H1 (cell line): Measurements from ENCODE around the gene CHN2. TPM values are rescaled to one million over a fixed set of nuclear protein-coding genes. Genes with fewer than 3 reads are reported as not detected.

ENCODE experiments used
- CTCF ChIA-PET: fragments of 300-600 bp; sonication (Branson Sonifier 250); formaldehyde crosslinking; loops from one replicate; lab custom pipeline; 2021; ENCODE audit not compliant: partially characterized antibody; lab: Charles Lee
- POLR2A ChIA-PET: fragments of 300-600 bp; sonication (Branson Sonifier 250); formaldehyde crosslinking; loops from one replicate; lab custom pipeline; 2021; ENCODE audit warnings: inconsistent platforms; ENCODE audit not compliant: partially characterized antibody; lab: Charles Lee
- DNase-seq, 2 experiments: peaks; one replicate each; pipeline versions ENCODE4 v3.0.0 to v3.0.0-alpha.2; 2010 to 2022; ENCODE audit warnings: low spot score in 2 of 2, low read depth in 1 of 2, mixed read lengths in 1 of 2
- FAIRE-seq: peaks from 2 replicates; lab custom pipeline; 2011; peaks lifted over from hg19 to GRCh38; lab: Jason Lieb, UNC
- H2AFZ ChIP-seq: 2 replicates; pipeline ENCODE4 v1.8.1; 2012; ENCODE audit warnings: low read length, inconsistent platforms
- H2AK5ac ChIP-seq: 2 replicates; pipeline ENCODE4 v1.6.1; 2013; ENCODE audit warnings: low read depth, low read length
- H2BK120ac ChIP-seq: replicated peaks from 2 replicates; pipeline ENCODE3; 2013; ENCODE audit warnings: low read depth, low read length, inconsistent platforms
- H2BK12ac ChIP-seq: 2 replicates; pipeline ENCODE4 v1.6.1; 2013; ENCODE audit warnings: low read depth, low read length
- H2BK15ac ChIP-seq: 2 replicates; pipeline ENCODE4 v1.6.1; 2013; ENCODE audit warnings: low read length
- H2BK20ac ChIP-seq: 2 replicates; pipeline ENCODE4 v1.6.1; 2013; ENCODE audit warnings: low read length
- H2BK5ac ChIP-seq: 2 replicates; pipeline ENCODE4 v1.6.1; 2013; ENCODE audit warnings: low read depth, low read length
- H3K14ac ChIP-seq: 2 replicates; pipeline ENCODE4 v1.6.1; 2013; ENCODE audit warnings: inconsistent platforms; ENCODE audit not compliant: insufficient read length
- H3K18ac ChIP-seq: 2 replicates; pipeline ENCODE4 v1.6.1; 2013; ENCODE audit warnings: low read length; ENCODE audit errors: extremely low read depth
- H3K23ac ChIP-seq: 2 replicates; pipeline ENCODE4 v1.6.1; 2013; ENCODE audit warnings: inconsistent platforms; ENCODE audit not compliant: insufficient read length
- H3K23me2 ChIP-seq: 2 replicates; pipeline ENCODE4 v1.6.1; 2013; ENCODE audit warnings: low read depth, low read length
- H3K27ac ChIP-seq: 2 replicates; pipeline ENCODE4 v1.6.1; 2011; ENCODE audit warnings: low read depth, low read length, inconsistent platforms
- H3K27me3 ChIP-seq, 4 experiments: replicated peaks in 1 of 4; 1 replicate in 1 of 4; 2 replicates in 3 of 4; pipeline versions ENCODE4 v1.6.1 to v1.8.1; 2011 to 2013; ENCODE audit warnings: low read length in 3 of 4, mild to moderate bottlenecking in 3 of 4, inconsistent platforms in 2 of 4, mixed read lengths in 2 of 4, moderate library complexity in 1 of 4; ENCODE audit not compliant: control insufficient read depth in 3 of 4, insufficient read depth in 3 of 4; ENCODE audit errors: extremely low read depth in 1 of 4
- H3K36me3 ChIP-seq, 4 experiments: 2 replicates each; pipeline versions ENCODE4 v1.6.1 to v1.8.1; 2011 to 2013; ENCODE audit warnings: mild to moderate bottlenecking in 4 of 4, low read length in 3 of 4, moderate library complexity in 2 of 4, control low read depth in 1 of 4, inconsistent platforms in 1 of 4; ENCODE audit not compliant: insufficient read depth in 4 of 4, control insufficient read depth in 2 of 4
- H3K4ac ChIP-seq: replicated peaks from 2 replicates; pipeline ENCODE3; 2013; ENCODE audit warnings: low read length, low read depth, mixed read lengths, inconsistent platforms; ENCODE audit not compliant: insufficient read length
- H3K4me1 ChIP-seq, 4 experiments: replicated peaks in 1 of 4; 1 replicate in 1 of 4; 2 replicates in 3 of 4; pipeline versions ENCODE4 v1.6.1 to v1.8.1; 2011 to 2013; ENCODE audit warnings: low read length in 3 of 4, inconsistent platforms in 2 of 4, mixed read lengths in 1 of 4; ENCODE audit not compliant: insufficient read depth in 4 of 4, control insufficient read depth in 3 of 4
- H3K4me2 ChIP-seq, 2 experiments: 2 replicates each; pipeline versions ENCODE4 v1.6.1 to v1.8.1; 2011 to 2013; ENCODE audit warnings: low read depth in 2 of 2, low read length in 2 of 2, control low read depth in 1 of 2, inconsistent platforms in 1 of 2, mild to moderate bottlenecking in 1 of 2; ENCODE audit not compliant: insufficient read depth in 1 of 2
- H3K4me3 ChIP-seq, 4 experiments: fragments of 200-600, 300-600 bp in 1 of 4; sonication (generic), shearing (Covaris generic), sonication (Bioruptor Twin) in 1 of 4; 2 replicates each; pipeline versions ENCODE4 v1.5.1 to v1.8.1; 2011 to 2016; ENCODE audit warnings: low read length in 4 of 4, low read depth in 3 of 4, control low read depth in 2 of 4, inconsistent platforms in 2 of 4, mild to moderate bottlenecking in 2 of 4, mixed read lengths in 1 of 4, moderate library complexity in 1 of 4; ENCODE audit not compliant: insufficient read depth in 2 of 4; ENCODE audit errors: extremely low read depth in 1 of 4
- H3K56ac ChIP-seq: replicated peaks from 2 replicates; pipeline ENCODE3; 2013; ENCODE audit warnings: low read depth, mild to moderate bottlenecking, mixed read lengths, low read length, inconsistent platforms; ENCODE audit not compliant: insufficient read length
- H3K79me1 ChIP-seq: 2 replicates; pipeline ENCODE4 v1.6.1; 2013; ENCODE audit warnings: low read depth, low read length, control low read depth
- H3K79me2 ChIP-seq, 2 experiments: 2 replicates each; pipeline versions ENCODE4 v1.6.1 to v1.8.1; 2012 to 2013; ENCODE audit warnings: low read length in 2 of 2, mild to moderate bottlenecking in 2 of 2, inconsistent platforms in 1 of 2; ENCODE audit not compliant: insufficient read depth in 2 of 2, control insufficient read depth in 1 of 2
- H3K9ac ChIP-seq, 4 experiments: replicated peaks in 1 of 4; 1 replicate in 1 of 4; 2 replicates in 3 of 4; pipeline versions ENCODE4 v1.6.1 to v1.8.1; 2011 to 2013; ENCODE audit warnings: low read depth in 3 of 4, low read length in 3 of 4, control low read depth in 2 of 4, mild to moderate bottlenecking in 2 of 4, moderate library complexity in 2 of 4, inconsistent platforms in 1 of 4; ENCODE audit errors: extremely low read depth in 1 of 4
- H3K9me3 ChIP-seq, 2 experiments: 2 replicates each; pipeline versions ENCODE4 v1.6.1 to v1.8.1; 2012 to 2013; ENCODE audit warnings: mild to moderate bottlenecking in 2 of 2, moderate library complexity in 2 of 2, control low read depth in 1 of 2, inconsistent platforms in 1 of 2, low read depth in 1 of 2, low read length in 1 of 2, mixed read lengths in 1 of 2; ENCODE audit not compliant: insufficient read depth in 2 of 2
- H4K20me1 ChIP-seq, 2 experiments: replicated peaks in 1 of 2; 2 replicates each; pipeline versions ENCODE3 to v1.8.1; 2011 to 2013; ENCODE audit warnings: inconsistent platforms in 2 of 2, low read length in 2 of 2, mild to moderate bottlenecking in 1 of 2; ENCODE audit not compliant: insufficient read depth in 2 of 2, control insufficient read depth in 1 of 2
- H4K5ac ChIP-seq: 2 replicates; pipeline ENCODE4 v1.6.1; 2013; ENCODE audit warnings: low read length, low read depth, mixed read lengths, inconsistent platforms; ENCODE audit not compliant: insufficient read length
- H4K8ac ChIP-seq: 2 replicates; pipeline ENCODE4 v1.8.0; 2013; ENCODE audit warnings: mild to moderate bottlenecking, moderate library complexity, low read length, inconsistent platforms; ENCODE audit not compliant: insufficient read depth; ENCODE audit errors: extremely low read depth
- H4K91ac ChIP-seq: replicated peaks from 2 replicates; pipeline ENCODE3; 2013; ENCODE audit warnings: low read length, mixed read lengths, inconsistent platforms; ENCODE audit not compliant: insufficient read length
- BACH1 ChIP-seq: IDR thresholded peaks from 2 replicates; pipeline ENCODE4 v1.6.1; 2012; ENCODE audit warnings: low read length, improper control_type of control experiment
- E2F6 ChIP-seq: IDR thresholded peaks from 2 replicates; pipeline ENCODE4 v1.6.1; 2012; ENCODE audit warnings: inconsistent platforms
- EP300 ChIP-seq, 2 experiments: IDR thresholded peaks; 1 replicate in 1 of 2; 2 replicates in 1 of 2; pipeline ENCODE4 v1.6.1; 2011 to 2012; ENCODE audit warnings: low read depth in 2 of 2, low read length in 2 of 2, mild to moderate bottlenecking in 2 of 2, borderline replicate concordance in 1 of 2, inconsistent platforms in 1 of 2, moderate library complexity in 1 of 2
- EZH2 ChIP-seq: fragments of 200-600 bp; sonication (generic); IDR thresholded peaks from 2 replicates; pipeline ENCODE4 v1.7.1; 2012; ENCODE audit warnings: low read depth, mild to moderate bottlenecking, moderate library complexity, low read length, inconsistent platforms; ENCODE audit not compliant: severe bottlenecking
- FOSL1 ChIP-seq: IDR thresholded peaks from 2 replicates; pipeline ENCODE4 v1.6.1; 2011; ENCODE audit warnings: mild to moderate bottlenecking, low read depth, low read length, moderate library complexity; ENCODE audit not compliant: insufficient read depth
- HDAC2 ChIP-seq, 2 experiments: fragments of 300-600 bp in 1 of 2; sonication (generic) in 1 of 2; IDR thresholded peaks; 2 replicates each; pipeline ENCODE4 v1.6.1; 2011 to 2012; ENCODE audit warnings: low read depth in 2 of 2, low read length in 2 of 2, mild to moderate bottlenecking in 2 of 2, moderate library complexity in 2 of 2, borderline replicate concordance in 1 of 2, inconsistent platforms in 1 of 2
- HDAC6 ChIP-seq: IDR thresholded peaks from one replicate; pipeline ENCODE4 v1.7.1; 2012; ENCODE audit warnings: low read depth, mild to moderate bottlenecking, inconsistent platforms, low read length, moderate library complexity
- NRF1 ChIP-seq: IDR thresholded peaks from 2 replicates; pipeline ENCODE4 v1.6.1; 2011; ENCODE audit warnings: mild to moderate bottlenecking, low read depth, low read length, improper control_type of control experiment
- POLR2AphosphoS5 ChIP-seq: IDR thresholded peaks from 2 replicates; pipeline ENCODE4 v1.6.1; 2011; ENCODE audit warnings: low read depth, low read length
- SAP30 ChIP-seq: fragments of 300-600 bp; sonication (generic); IDR thresholded peaks from 2 replicates; pipeline ENCODE4 v1.7.1; 2012; ENCODE audit warnings: low read length, moderate library complexity, mild to moderate bottlenecking, inconsistent platforms; ENCODE audit not compliant: insufficient read depth, insufficient replicate concordance
- SIRT6 ChIP-seq: IDR thresholded peaks from one replicate; pipeline ENCODE4 v1.7.1; 2012; ENCODE audit warnings: low read length, inconsistent platforms
- SIX5 ChIP-seq: IDR thresholded peaks from 2 replicates; pipeline ENCODE4 v1.6.1; 2011; ENCODE audit warnings: mild to moderate bottlenecking, low read depth, low read length
- SP1 ChIP-seq: IDR thresholded peaks from 2 replicates; pipeline ENCODE4 v1.6.1; 2011; ENCODE audit warnings: low read depth, low read length
- SRF ChIP-seq: IDR thresholded peaks from 2 replicates; pipeline ENCODE4 v1.6.1; 2011; ENCODE audit warnings: mild to moderate bottlenecking, low read depth, low read length, moderate library complexity
- WGBS, 2 experiments: shearing (Covaris generic) in 1 of 2; methylation state at CpG; one replicate each; pipeline versions ENCODE4 v1.1.6 to v1.1.7; 2013 to 2015; ENCODE audit warnings: low lambda C conversion rate in 2 of 2, mixed read lengths in 2 of 2, inconsistent platforms in 1 of 2, low coverage in 1 of 2, missing lambda C conversion rate in 1 of 2; ENCODE audit not compliant: insufficient replicate concordance in 2 of 2, insufficient coverage in 1 of 2, insufficient read length in 1 of 2; ENCODE audit errors: extremely low coverage in 1 of 2, missing lambda C conversion rate in 1 of 2; 5-methylcytosine and 5-hydroxymethylcytosine counted together
- polyA plus RNA-seq, 7 experiments: library from polyadenylated mRNA; depleted of rRNA in 3 of 7; stranded (reverse) in 5 of 7; unstranded in 2 of 7; fragments of >200 nt in 5 of 7; fragments of 200-250 nt in 2 of 7; gene quantifications; 1 replicate in 5 of 7; 2 replicates in 1 of 7; 4 replicates in 1 of 7; pipeline versions ENCODE4 v1.2.1 to v1.2.3, GENCODE V29; 2011 to 2013; ENCODE audit warnings: missing spikeins in 2 of 7, mixed read lengths in 2 of 7
- total RNA-seq: library from RNA; stranded (reverse); fragmentation: NEBNext Ultra II Directional; extraction: Animal tissue kit (Norgen Biotek cat#: 25700); gene quantifications from 2 replicates; pipeline ENCODE4 v1.2.1, GENCODE V29; 2021

CHN2 gene
- total and polyA plus RNA-seq, 2 of the 8 experiments (the other 6 are each of a cell fraction or from before 2014, with no cell fraction given): 2.9 to 4.8 TPM

GRCh38 chr7:29342761-29343160 lies 148.2 kb downstream of the CHN2 start:
- DNase-seq (no peak), FAIRE-seq (no peak)
- Histone ChIP-seq H3K27me3 (no peaks in the 10 kb centered on the region), H3K4me1 (no peaks in the 10 kb centered on the region; a peak in 1 of 7 replicates), H3K79me2 (no peaks in the 10 kb centered on the region), H3K23me2 (peaks cover 2% of the 10 kb centered on the region; the same call in 1 of the 2 replicates), H3K56ac (no peak overlapping the region), H3K14ac (no peak overlapping the region), H3K23ac (no peak overlapping the region), H4K8ac (no peak overlapping the region), H3K4me3 (no peak overlapping the region), H4K20me1 (peaks cover 0 to 2% of the 10 kb centered on the region in 2 experiments), H2AFZ (no peak overlapping the region), H4K5ac (no peak overlapping the region), H3K79me1 (no peaks in the 10 kb centered on the region), H3K9me3 (no peaks in the 10 kb centered on the region), H2BK20ac (no peak overlapping the region), H2BK12ac (no peak overlapping the region), H2BK15ac (no peak overlapping the region), H4K91ac (no peak overlapping the region), H3K4me2 (no peak overlapping the region), H3K9ac (no peak overlapping the region), H3K4ac (no peak overlapping the region), H2BK120ac (no peak overlapping the region), H3K36me3 (no peaks in the 10 kb centered on the region), H3K18ac (no peak overlapping the region), H2AK5ac (no peak overlapping the region), H3K27ac (no peak overlapping the region), H2BK5ac (no peak overlapping the region)
- ChIA-PET CTCF (interaction anchor here (1.0 to 5.1 kb wide), 14 partner anchors 18 to 982 kb away, joined by 3 to 39 read pairs (median 5); no protein-coding TSS in a partner anchor), POLR2A (interaction anchor here (1.2 kb wide), 1 partner anchor 27 kb away, joined by 3 read pairs; no protein-coding TSS in a partner anchor)
- WGBS, 2 experiments: 92% methylated on average over 3 of the region's 3 CpGs; no CpG with 5 or more reads in 1 of the 2 experiments
- TF ChIP-seq EZH2 (no peak), BACH1 (no peak), NRF1 (no peak), E2F6 (no peak), EP300 (IDR thresholded peaks at IDR 0.05; ENCODE audit: borderline replicate concordance in 1 of 2, low read depth in 2 of 2, low read length in 2 of 2) (no peak), SAP30 (no peak), HDAC6 (no peak), SIRT6 (no peak), SRF (no peak), HDAC2 (IDR thresholded peaks at IDR 0.05; ENCODE audit: borderline replicate concordance in 1 of 2, low read depth in 2 of 2, low read length in 2 of 2) (no peak), POLR2AphosphoS5 (no peak), SIX5 (no peak), SP1 (no peak), FOSL1 (no peak)
